GM12891 (cell line): ENCODE measurements around the gene TMEM11.

Experiments
- POLR2A ChIP-seq: IDR thresholded peaks from 2 replicates; pipeline ENCODE4 v1.6.1; 2011; ENCODE audit warnings: low read depth, low read length, control low read depth
- POLR2AphosphoS5 ChIP-seq: IDR thresholded peaks from 2 replicates; pipeline ENCODE4 v1.6.1; 2011; ENCODE audit warnings: low read depth, low read length, control low read depth
- POU2F2 ChIP-seq: IDR thresholded peaks from 2 replicates; pipeline ENCODE4 v1.6.1; 2011; ENCODE audit warnings: low read depth, mild to moderate bottlenecking, control low read depth, low read length, moderate library complexity
- SPI1 ChIP-seq: IDR thresholded peaks from 2 replicates; pipeline ENCODE4 v1.6.1; 2011; ENCODE audit warnings: low read depth, low read length, control low read depth
- TAF1 ChIP-seq: IDR thresholded peaks from 2 replicates; pipeline ENCODE4 v1.6.1; 2011; ENCODE audit warnings: low read depth, low read length, control low read depth

- TF ChIP-seq POLR2A (no peak), POLR2AphosphoS5 (no peak), SPI1 (no peak), TAF1 (no peak), POU2F2 (no peak)
Measured at GRCh38 chr17:21194226-21194625, 19.7 kb downstream of the TMEM11 start.
